Measurements from ENCODE around the gene TXNDC9.
"Not testable (repeated sequence)": the region's sequence is repeated elsewhere in the genome, so short reads cannot be mapped to it uniquely, and the experiment has no call there.

Gene TXNDC9

GRCh38 chr2:99335911-99336803, at the start of gene TXNDC9:
Gene TXNDC9 (minus strand): TSS chr2:99336333. CDS start chr2:99333210, 3,123 bp downstream.
- DNase-seq = peak; percentile 99

- DNase-seq = no peak
These were observed 46.0 kb upstream of the TXNDC9 start for GRCh38 chr2:99382143-99382542.

- no peak for DNase-seq
These were observed 44.4 kb upstream of the TXNDC9 start for GRCh38 chr2:99380376-99381010.

- DNase-seq = no peak
These were observed 41.7 kb upstream of the TXNDC9 start for GRCh38 chr2:99377879-99378278.

GRCh38 chr2:99376254-99376864, 40.2 kb upstream of the TXNDC9 start:
- no peak for DNase-seq

- no peak for DNase-seq
These were observed 38.6 kb upstream of the TXNDC9 start for GRCh38 chr2:99374747-99375146.

- no peak for DNase-seq
These were observed 37.0 kb upstream of the TXNDC9 start for GRCh38 chr2:99373144-99373543.

GRCh38 chr2:99368854-99369253, 32.7 kb upstream of the TXNDC9 start:
- DNase-seq = not testable (repeated sequence)

GRCh38 chr2:99365661-99366060, 29.5 kb upstream of the TXNDC9 start:
- no peak for DNase-seq

GRCh38 chr2:99356853-99357252, 20.7 kb upstream of the TXNDC9 start:
- DNase-seq = no peak

- not testable (repeated sequence) for DNase-seq
These were observed 18.7 kb upstream of the TXNDC9 start for GRCh38 chr2:99354825-99355224.

- no peak for DNase-seq
These were observed 17.9 kb upstream of the TXNDC9 start for GRCh38 chr2:99354070-99354469.

- DNase-seq = no peak
These were observed 14.1 kb upstream of the TXNDC9 start for GRCh38 chr2:99350194-99350593.

- DNase-seq = no peak
These were observed 12.0 kb upstream of the TXNDC9 start for GRCh38 chr2:99348173-99348572.

- DNase-seq = no peak
These were observed 10.1 kb upstream of the TXNDC9 start for GRCh38 chr2:99346218-99346617.

GRCh38 chr2:99345446-99345845, 9.3 kb upstream of the TXNDC9 start:
- not testable (repeated sequence) for DNase-seq

GRCh38 chr2:99342536-99342935, 6.4 kb upstream of the TXNDC9 start:
- no peak for DNase-seq

GRCh38 chr2:99340669-99341236, 4.6 kb upstream of the TXNDC9 start:
- DNase-seq = no peak

GRCh38 chr2:99338029-99338585, 2.0 kb upstream of the TXNDC9 start:
- DNase-seq = no peak

GRCh38 chr2:99337113-99338028, 1.2 kb upstream of the TXNDC9 start, which contains the start of gene EIF5B:
Gene EIF5B (plus strand): TSS chr2:99337389. CDS start chr2:99337555, 166 bp downstream.
- peak; percentile 66 for DNase-seq

- no peak for DNase-seq
These were observed 625 bp upstream of the TXNDC9 start for GRCh38 chr2:99336804-99337112.

- no peak for DNase-seq
These were observed 10.7 kb downstream of the TXNDC9 start for GRCh38 chr2:99325384-99325783.

All from SHP77 treated with DMSO at 0.1 percent for 48 hours (cell line).